GM19463 (cell line): Measurements from ENCODE around the gene SLA2.
"Not testable (repeated sequence)": the region's sequence is repeated elsewhere in the genome, so short reads cannot be mapped to it uniquely, and the experiment has no call there.

ENCODE experiments used
- ATAC-seq: cut with Tn5 transposase; IDR thresholded peaks from one replicate; pipeline ENCODE4 v1.9.1; 2021; ENCODE audit warnings: mild to moderate bottlenecking, moderate library complexity; ENCODE audit not compliant: unreplicated experiment

Gene SLA2, protein sequence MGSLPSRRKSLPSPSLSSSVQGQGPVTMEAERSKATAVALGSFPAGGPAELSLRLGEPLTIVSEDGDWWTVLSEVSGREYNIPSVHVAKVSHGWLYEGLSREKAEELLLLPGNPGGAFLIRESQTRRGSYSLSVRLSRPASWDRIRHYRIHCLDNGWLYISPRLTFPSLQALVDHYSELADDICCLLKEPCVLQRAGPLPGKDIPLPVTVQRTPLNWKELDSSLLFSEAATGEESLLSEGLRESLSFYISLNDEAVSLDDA

GRCh38 chr20:36645998-36646397, at the start of gene SLA2:
Gene SLA2 (minus strand): TSS chr20:36646196. CDS start chr20:36641335, 4,861 bp downstream.
- ATAC-seq, result no peak

- not testable (repeated sequence) for ATAC-seq
These were observed 49.5 kb upstream of the SLA2 start for GRCh38 chr20:36695467-36695866.

- ATAC-seq, result no peak
These were observed 42.6 kb upstream of the SLA2 start for GRCh38 chr20:36688630-36689029.

DNA sequence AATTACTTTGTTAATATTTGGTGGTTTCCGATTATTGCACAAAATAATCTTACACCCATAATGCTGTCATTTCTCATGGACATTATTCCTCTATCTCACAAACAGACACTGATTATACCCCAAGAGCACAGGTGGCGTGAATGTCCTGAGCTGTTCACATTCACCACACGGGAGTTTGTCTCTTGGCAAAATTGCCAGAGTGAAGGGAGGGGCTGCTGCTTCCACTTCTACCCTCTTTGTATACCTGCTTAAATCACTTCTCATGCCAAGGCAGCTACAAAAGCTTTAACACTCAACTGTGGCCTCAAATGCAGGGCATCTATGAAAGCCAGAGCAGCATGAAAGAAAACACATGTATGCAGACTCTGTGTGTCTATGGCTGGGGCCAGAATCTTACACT, 41.9 kb upstream of the SLA2 start:
- no peak for ATAC-seq

DNA sequence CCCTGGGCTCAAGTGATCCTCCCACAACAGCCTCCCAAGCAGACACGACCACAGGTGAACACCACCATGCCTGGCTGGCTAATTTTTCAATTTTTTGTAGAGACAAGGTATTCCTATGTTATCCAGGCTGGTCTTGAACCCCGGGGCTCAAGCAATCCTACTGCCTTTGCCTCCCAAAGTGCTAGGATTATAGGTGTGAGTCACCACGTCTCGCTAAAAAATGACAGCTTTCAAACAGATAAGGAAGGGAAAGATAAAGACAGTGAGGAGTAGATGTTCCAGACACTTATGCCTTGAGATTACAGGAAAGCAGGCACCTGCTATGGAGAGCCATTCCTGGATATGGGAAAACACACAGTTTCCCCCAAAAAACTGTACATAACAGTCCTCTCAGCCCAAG, 40.9 kb upstream of the SLA2 start:
- no peak for ATAC-seq

DNA sequence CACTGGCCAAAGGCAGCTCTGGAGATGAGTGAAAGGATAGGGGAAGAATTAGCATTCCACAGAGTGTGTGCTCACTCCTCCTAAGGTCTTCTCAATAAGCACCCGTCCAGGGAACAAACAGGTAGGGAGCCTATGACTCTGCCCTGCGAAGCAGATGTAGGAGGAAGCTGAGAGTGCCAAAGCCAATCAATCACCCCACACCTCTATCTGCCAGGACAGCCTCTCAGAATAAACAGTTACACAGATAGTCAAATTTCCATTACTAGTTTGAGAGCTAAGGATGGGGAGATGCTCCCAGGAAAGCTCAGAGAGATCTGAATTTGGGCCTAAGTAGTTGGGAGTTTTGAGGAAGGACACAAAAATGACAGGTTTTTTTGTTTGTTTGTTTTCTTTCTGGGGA, 40.5 kb upstream of the SLA2 start:
- no peak for ATAC-seq

DNA sequence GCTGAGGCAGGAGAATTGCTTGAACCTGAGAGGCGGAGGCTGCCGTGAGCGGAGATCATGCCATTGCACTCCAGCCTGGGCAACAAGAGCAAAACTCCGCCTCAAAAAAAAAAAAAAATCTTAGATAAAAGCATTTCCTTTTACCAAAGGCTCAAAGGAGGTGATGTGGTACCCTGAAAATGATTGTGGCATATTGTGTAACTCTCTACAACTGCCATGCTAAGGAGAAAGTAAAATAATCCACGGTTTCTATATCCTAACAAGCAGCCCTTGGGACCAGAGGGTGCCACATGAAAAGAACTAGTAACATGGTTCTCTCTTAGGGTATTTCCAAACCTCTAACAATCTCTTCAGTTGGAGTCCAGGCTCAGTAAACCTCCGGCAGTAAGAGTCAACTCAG, 38.8 kb upstream of the SLA2 start:
- no peak for ATAC-seq

DNA sequence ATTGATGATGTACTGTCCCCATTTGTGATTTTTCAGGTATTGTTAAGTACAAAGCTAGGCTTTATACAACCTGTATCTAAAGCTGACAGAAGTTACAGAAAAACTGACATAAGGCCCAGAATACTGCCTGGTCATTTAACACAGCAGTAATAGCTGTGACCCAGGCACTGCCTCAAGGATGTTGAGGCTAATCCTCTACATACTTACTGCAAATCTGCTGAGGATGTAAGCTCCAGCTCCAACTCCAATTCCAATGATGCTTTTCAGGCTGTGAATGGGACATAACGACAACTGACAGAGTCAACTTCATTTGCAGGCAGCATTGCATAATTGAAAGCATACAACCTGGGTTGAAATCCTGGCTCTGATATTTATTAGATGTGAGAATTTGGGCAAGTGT, 36.3 kb upstream of the SLA2 start:
- ATAC-seq, result no peak

DNA sequence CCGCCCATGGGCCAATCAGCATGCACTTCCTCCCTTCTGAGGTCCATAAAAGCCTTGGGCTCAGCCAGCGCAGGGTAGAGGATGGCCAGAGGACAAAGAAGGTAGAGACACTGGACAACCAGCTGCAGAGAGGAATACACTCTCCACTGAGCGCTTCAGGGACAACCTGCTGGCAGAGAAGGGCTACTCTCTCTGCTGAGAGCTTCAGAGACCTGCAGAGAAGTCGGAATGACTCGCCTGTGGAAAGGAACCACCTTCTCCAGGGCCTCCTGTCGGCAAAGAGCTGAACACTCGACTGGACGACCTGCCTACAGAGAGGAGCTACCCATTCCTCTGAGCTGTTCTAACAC, 31.4 kb upstream of the SLA2 start:
- ATAC-seq, result no peak

DNA sequence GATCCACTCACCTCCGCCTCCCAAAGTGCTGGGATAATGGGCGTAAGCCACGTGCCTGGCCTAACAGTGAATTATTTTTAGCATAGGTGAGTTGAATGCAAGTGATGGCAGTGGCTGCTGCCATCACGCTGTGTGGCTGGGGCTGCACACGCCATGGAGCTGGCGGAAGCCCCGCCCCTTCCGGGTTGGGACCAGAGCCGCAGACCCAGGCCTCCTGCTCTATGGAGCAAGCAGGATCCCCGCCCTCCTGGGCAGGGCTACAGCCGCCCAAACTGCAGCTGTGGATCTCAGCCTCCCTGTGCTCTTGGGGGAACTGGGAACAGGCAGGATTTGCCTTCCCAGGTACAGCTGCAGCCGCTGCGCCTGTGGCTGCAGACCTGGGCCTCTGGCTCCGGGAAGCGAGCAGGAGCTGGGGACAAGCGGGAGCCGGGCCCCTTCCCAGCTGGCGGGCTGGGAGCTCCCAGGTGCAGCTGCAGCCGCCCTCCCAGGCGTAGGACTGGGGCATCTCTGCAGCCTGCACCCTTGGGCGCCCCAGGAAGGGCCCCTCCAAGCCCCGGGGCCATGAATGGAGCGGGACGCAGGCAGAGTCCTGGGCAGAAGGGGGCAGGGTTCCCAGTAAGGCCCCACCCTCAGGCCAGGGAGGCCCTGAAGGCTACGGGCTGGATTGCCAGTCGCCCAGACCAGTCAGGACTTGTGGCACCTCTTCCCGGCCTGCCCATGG, 30.9 kb upstream of the SLA2 start:
- no peak for ATAC-seq

GRCh38 chr20:36675545-36675944, 29.5 kb upstream of the SLA2 start:
- not testable (repeated sequence) for ATAC-seq

DNA sequence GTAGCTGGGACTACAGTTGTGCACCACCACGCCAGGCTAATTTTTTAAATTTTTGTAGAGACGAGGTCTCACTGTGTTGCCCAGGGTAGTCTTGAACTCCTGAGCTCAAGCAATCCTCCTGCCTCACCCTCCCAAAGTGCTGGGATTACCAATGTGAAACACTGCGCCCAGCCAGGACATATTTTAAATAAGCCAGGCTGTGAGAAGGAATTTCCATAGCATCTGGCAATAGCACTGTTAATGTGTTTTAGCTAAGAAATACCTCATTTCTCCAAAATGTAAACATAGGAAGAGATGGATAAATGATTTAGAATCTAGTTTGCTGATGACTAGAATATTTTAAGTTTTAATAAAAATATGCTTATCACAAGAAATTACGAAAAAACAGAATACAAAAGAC, 27.0 kb upstream of the SLA2 start:
- no peak for ATAC-seq

DNA sequence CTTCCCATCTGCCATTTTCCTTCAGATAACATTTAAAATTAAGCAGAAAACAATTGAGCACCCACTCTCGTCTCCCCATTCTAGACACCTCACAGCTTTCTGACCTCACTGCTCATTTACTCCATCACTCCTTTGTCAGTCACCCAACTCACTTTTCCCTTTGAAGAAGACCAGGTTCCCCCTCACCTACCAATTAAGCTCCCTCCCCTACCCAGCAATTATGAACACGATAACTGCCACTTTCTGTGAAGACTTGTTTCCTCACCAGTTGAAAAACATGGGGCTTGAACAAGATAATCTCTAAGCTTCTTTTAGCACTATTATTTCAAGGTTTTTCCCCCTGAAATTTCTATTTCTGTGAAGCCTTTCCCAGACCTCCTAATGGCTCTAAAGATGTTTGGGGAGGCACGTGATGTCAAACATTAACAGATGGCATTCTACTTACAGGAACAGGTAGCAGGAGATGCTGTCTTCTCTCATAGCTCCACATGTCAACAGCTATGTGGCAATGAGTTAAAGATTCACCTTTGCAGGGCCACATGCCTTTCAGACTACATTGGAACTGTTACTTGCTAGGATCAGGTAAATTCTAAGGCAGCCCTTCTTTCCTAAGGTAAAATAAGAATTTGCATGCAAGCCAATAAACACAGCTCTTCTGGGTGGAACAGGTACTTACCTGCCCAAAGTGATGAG, 24.8 kb upstream of the SLA2 start:
- ATAC-seq, result no peak

- no peak for ATAC-seq
These were observed 20.3 kb upstream of the SLA2 start for GRCh38 chr20:36666181-36666740.

- ATAC-seq, result no peak
These were observed 17.0 kb upstream of the SLA2 start for GRCh38 chr20:36663031-36663430.

DNA sequence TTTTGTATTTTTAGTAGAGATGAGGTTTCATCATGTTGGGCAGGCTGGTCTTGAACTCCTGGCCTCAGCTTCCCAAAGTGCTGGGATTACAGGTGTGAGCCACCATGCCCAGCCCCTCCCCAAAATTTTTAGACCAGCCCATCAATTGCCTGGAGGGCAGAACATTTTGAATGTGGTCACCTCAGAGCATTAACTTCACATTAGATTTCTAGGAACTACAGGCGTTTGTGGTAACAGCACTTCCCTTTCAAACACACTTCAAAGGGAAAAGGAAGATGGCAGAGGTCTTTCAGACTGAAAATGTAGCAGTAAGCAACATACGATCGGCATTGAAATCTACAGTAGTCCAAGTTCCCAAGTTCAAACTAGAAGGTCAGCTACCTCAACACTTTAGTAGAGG, 12.3 kb upstream of the SLA2 start:
- ATAC-seq, result no peak

- ATAC-seq, result no peak
These were observed 10.7 kb upstream of the SLA2 start for GRCh38 chr20:36656733-36657132.

GRCh38 chr20:36655004-36655403, 9.0 kb upstream of the SLA2 start:
- ATAC-seq, result no peak

DNA sequence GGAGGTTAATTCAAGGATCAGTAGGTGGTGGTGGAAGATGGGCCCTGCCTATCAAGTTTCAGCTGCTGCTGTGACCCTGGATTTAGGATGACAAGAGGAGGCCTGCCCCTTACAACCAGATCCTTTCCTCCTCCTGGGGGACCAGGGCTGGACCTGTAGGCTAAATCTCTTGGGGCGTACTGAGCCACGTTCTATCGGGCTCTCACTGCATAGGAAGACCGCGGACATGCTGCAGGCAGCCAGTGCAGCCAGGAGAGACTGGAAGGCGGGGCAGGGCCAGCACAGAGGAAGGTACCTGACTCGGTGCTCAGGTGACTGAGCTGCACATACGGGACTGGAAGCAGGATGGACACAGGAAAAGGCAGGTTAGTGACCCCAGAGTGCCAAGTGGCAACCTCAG, 8.5 kb upstream of the SLA2 start:
- no peak for ATAC-seq

- ATAC-seq, result no peak
These were observed 7.5 kb upstream of the SLA2 start for GRCh38 chr20:36653456-36653855.

DNA sequence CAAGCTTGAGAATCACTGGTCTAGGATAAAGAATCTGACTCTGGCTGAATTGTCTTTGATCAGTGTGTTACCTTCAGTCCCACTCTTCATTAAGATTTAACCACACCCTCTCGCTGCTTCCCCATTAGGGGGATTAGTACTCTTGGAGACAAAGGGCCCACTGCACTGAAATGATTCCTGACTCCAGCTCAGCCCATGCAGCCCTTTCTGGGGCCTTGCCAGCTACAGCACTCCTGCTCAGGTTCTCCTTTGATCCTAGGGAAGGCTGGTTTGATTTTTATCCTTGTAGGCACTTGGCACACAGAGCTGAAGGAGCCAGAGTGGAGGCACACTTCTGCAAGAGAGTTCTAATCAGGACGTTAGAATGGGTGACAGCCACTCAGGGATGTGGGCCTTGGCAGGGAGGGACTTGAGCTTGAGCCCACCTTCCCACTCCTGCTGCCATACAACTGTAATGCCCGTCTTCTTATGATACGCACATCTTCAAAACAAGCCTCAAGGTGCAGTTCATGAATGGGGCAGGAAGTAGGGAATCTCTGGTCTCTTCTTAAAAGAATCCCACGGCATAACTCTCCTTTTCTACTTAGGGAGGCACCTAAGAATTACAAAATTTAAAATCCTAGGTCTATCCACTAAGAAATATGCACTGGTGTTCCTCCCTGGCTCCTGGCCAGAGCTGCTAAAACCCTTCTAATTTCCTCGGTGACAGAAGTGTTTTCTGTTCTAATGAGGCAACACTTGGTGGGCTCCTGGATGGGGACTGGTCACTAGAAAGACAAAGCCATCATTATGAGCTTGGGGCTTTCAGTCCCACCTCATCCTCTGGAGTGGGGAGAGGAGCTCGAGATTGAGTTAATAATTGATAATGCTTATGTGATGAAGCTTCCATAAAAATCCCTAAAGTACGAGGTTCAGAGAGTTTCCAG, 1.5 kb upstream of the SLA2 start:
- no peak for ATAC-seq
